ENCODE results near the gene PARVB.
"Not testable (repeated sequence)": the region's sequence is repeated elsewhere in the genome, so short reads cannot be mapped to it uniquely, and the experiment has no call there.

PARVB gene

DNA sequence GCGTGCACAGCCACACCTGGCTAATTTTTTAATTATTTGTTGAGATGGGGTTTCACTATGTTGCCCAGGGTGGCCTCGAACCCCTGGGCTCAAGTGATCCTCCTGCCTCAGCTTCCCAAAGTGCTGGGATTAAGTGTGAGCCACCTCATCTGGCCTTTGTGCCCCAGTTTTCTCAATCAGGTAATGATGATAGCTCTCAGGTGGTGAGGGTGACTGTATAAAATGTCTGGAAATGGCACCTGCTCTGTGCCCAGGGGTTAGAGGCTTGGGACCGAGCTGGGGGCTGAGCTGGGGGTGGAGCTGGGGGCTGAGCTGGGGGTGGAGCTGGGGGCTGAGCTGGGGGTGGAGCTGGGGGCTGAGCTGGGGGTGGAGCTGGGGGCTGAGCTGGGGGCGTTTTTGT lies 32.5 kb downstream of the PARVB start:
- DNase-seq (ENCODE audit: low read depth) = not testable (repeated sequence)

- no peak for DNase-seq (ENCODE audit: low read depth)
Observed at GRCh38 chr22:44057401-44057987, 33.4 kb downstream of the PARVB start.

DNA sequence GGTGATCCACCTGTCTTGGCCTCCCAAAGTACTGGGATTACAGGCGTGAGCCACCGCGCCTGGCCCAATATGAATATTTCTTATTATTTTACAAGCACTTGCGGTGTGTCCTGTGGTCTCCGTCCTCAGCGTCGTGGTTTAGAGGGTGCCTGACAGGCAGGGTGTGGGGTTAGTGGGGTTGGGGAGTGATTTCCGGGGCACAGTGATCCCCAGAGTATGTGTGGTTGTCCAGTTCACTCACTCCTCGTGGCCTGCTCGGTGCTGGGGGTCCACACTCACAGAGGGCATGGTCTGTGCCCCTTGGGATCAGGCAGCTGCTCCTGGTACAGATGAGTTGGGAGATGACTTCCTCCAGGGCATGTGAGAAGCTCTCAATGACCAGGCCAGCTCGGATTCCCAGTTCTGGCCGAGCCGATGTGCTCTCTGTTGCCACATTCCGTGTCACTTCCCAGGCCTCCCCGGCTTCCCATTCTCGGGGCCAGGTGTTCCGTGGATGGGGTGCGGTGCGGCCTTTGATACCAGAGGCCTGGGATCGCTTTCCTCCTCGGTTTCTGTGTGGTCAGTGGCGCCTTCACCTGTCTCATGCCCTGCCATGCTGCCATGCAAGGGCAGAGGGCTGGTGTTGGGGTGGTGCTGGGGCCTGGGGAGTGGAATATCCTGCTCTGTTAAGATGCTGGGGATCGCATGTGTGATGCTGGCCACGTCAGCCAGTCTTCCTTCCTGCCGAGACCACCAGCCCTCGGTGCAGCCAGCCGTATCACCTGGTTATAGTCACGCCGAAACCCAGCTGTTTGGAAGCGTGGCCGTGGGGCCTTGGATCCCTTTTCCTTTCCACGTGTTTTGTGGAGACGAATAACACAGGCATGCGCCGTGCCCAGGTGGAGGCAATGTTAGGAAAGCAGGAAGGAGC lies 39.6 kb downstream of the PARVB start:
- DNase-seq (ENCODE audit: low read depth) = no peak

DNA sequence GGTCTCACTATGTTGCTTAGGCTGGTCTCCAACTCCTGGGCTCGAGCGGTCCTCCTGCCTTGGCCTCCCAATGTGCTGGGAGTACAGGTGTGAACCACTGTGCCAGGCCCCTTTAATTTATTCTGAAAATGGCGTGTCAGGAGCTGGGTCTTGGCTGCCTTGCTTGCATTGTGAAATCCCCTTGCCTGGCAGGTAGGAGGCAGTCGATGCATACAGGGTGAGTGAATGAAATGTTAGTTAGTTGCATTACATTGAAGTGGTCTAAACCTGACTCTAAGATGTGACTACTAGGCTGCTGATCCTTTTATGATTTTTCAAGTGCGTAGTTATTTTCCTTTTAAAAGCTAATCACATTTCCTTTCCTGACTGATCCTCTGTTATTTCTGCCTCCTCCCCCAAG lies 42.9 kb downstream of the PARVB start:
- DNase-seq (ENCODE audit: low read depth) = no peak

- DNase-seq (ENCODE audit: low read depth) = no peak
Observed at GRCh38 chr22:44067901-44068300, 43.8 kb downstream of the PARVB start.

GRCh38 chr22:44068422-44069191 lies 44.5 kb downstream of the PARVB start:
- DNase-seq (ENCODE audit: low read depth) = no peak

GRCh38 chr22:44070029-44070428 lies 45.9 kb downstream of the PARVB start:
- no peak for DNase-seq (ENCODE audit: low read depth)

DNA sequence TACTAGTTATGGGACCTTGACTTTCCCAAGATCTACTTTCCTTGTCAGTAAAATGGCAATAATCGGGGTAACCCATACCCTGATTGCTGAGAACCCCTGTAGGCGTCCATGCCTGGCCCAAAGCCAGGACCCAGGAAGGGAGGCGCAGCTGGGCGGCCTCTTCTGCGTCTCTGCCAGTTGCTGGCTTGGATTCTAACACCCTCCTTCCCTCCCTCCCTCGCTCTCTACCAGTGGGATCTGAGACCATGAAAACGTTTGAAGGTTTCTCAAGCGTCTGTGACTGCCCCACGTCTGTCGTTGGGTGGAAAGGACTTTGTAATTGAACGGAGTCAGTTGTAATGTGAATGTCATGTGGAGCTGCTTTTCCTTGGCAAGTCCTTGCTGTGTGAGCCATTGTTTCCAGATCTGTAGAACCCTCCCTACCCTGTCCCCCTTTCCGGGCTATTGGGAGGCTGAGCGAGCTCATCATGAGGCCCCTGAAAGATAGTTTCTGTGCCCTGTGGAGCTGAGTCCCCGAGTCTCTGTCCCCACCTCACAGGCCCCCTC lies 47.8 kb downstream of the PARVB start:
- no peak for DNase-seq (ENCODE audit: low read depth)

DNA sequence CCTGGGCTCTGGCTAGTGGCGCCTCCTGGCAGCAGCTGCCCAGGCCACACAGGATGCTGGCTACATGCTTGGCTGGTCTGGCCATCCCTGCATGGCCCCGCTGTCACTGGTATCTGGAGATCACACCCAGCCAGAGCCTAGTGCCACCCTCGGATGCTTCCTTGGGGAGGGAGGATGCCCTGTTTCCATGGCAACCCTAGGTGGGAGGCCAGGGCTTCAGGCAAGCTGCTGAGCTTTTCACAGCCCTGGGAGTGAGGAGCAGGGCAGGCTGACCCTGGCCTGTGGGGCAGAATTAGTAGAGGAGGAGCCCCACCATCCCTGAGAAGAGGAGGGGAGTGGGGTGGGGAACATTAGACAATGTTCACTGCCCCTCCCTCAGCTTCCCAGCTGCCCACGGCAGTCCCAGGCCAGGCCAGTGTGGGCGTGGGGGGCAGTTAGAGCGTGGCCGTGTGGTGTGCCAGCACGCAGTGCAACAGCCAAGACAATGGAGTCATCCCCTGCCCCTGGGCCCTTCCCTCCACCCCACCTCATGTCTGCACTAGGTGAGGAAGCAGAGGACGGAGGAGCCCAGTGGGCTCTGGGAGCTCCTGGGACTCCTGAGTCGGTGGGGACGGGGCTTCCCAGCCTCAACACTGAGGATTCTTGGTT lies 50.4 kb downstream of the PARVB start:
- DNase-seq (ENCODE audit: low read depth) = no peak

DNA sequence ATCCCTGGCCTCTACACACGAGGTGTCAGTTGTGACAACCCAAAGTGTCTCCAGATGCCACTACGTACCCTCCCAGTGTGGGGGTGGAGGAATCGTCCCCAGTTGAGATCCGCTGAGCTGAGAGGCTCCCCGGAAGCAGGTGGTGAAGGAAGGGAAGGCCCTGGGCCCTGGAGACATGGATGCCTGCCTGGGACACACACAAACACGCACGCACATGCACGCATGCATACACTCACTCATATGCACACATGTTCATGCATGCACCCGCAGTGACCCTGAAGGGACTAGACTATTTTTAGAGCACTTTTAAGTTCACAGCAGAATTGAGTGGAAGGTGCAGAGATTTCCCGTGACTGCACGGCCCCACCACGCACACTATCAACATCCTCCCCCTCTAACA lies 50.9 kb downstream of the PARVB start:
- no peak for DNase-seq (ENCODE audit: low read depth)

DNA sequence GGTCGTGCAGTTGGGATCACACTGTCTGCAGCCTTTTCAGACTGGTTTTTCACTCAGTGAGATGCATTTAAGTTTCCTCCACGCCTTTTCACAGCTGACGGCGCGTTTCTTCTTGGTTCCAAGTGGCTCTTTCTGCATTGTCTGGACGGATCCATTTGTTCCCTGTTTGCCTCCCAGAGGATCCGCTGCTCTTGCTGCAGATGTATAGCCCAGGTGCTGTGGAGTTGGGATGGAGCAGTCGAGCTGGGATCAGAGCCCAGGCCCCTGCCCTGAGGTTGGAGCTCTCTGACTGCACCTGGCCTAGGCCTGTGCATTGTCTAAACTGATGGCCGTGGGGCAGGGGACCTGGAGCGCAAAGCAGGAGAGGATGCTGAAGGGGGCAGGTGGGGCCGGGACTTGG lies 51.6 kb downstream of the PARVB start:
- no peak for DNase-seq (ENCODE audit: low read depth)

- no peak for DNase-seq (ENCODE audit: low read depth)
Observed at GRCh38 chr22:44076825-44077224, 52.7 kb downstream of the PARVB start.

GRCh38 chr22:44080936-44081861 lies 57.1 kb downstream of the PARVB start:
- DNase-seq (ENCODE audit: low read depth) = peak; percentile 15

GRCh38 chr22:44082801-44083200 lies 58.7 kb downstream of the PARVB start:
- DNase-seq (ENCODE audit: low read depth) = no peak

DNA sequence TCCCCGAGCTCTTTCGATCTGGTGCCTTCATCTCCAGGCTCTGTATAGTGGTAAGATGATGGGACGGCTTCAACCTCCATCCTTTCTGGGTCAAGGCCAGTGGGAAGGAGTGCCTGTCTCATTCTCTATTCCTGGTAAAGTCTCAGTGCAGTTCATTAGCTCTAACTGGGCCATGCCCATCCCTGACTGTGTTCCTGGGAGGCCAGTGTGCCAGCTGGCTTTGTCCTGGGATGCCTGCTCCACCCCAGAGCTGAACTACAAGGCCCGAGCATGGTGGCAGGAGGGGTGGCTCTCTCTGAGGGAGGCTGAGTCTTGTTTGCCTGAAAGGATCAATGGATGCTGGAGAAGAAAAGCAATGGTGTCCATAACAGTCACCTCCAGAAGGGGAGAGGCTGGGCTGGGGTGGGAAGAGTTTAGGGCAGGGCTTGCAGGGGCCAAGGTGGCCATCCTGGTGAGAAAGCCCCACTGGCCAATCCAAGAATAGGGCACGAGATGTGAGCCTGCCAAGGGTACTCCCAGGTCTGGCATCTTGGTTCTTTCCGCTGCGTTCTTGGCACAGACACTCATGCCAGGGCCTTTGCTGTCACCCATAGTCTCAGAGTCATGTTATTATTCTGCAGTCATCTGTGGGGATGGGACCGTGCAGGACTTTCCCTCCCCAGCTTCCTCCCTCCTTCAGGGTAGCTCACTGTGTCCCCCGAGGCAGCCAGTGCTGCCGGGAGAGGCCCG lies 60.1 kb downstream of the PARVB start:
- DNase-seq (ENCODE audit: low read depth) = no peak

DNA sequence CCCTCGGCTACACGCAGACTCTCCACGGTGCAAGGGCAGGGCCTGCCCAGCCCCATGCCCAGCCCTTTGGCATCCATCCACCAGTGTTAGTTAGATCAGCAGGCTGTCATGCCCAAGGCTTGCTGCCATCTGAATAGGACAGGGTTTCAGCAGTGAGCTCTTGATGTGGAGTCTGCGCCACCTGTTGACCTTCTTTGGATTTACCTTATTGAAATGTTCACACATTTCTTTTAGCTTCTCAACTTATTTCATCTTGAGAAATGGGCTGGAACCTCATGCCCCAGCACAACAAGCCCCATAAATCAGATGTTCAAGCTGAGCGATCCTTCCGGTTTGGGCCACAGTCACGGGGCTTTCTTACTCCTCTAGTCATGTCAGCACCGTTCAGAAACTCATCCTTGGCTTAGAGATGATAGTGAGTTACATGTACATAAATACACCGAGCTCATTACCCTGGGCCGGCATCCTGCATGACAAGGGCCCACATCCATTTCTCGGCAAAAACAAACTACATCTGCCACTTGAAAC lies 61.7 kb downstream of the PARVB start:
- DNase-seq (ENCODE audit: low read depth) = no peak

GRCh38 chr22:44086271-44087088 lies 62.4 kb downstream of the PARVB start:
- DNase-seq (ENCODE audit: low read depth) = no peak

GRCh38 chr22:44087089-44087430 lies 63.0 kb downstream of the PARVB start:
- no peak for DNase-seq (ENCODE audit: low read depth)

DNA sequence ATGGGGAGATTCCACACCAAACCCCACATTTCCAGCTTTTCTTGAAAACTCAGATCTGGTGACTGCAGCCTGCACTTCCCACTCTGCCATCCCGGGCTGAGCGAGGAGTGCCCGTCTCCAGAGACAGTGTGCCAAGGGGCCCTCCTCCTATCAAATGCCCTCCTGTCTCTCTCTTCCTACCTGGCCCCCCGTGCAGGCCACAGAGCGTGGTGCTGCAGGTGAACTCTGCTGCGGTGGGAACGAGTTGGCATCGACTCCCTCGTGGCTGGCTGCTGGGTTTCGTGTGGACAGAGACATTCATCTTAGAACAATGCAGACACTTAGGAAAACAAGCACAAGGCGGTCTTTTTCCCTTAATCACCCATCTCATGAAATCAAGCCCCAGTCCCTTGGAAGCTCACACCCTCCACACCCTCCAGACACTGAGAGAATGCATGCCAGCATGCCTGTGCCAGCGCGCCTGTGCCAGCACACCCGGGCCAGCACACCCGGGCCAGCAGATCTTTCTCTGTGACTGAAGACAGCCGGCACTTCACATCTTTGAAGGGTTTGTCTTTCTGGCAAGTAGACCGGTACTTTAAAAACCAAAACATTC lies 65.0 kb downstream of the PARVB start:
- no peak for DNase-seq (ENCODE audit: low read depth)

Measured in HS-5 (cell line).